GM12873 (cell line): ENCODE results near the gene COL9A3.

ENCODE experiments used
- CTCF ChIP-seq: IDR thresholded peaks from 2 replicates; pipeline ENCODE4 v1.5.1; 2012; ENCODE audit warnings: low read depth, mild to moderate bottlenecking, moderate library complexity, low read length, control low read depth; ENCODE audit not compliant: insufficient read depth; ENCODE audit errors: missing control alignments

The COL9A3 gene

GRCh38 chr20:62793757-62794006 lies 23.2 kb upstream of the COL9A3 start:
- no peak for TF ChIP-seq CTCF

- TF ChIP-seq CTCF = no peak
Observed at GRCh38 chr20:62794007-62794724, 22.7 kb upstream of the COL9A3 start.

GRCh38 chr20:62795023-62795761 lies 21.7 kb upstream of the COL9A3 start:
- no peak for TF ChIP-seq CTCF

- no peak for TF ChIP-seq CTCF
Observed at GRCh38 chr20:62796699-62797491, 20.0 kb upstream of the COL9A3 start.

- no peak for TF ChIP-seq CTCF
Observed at GRCh38 chr20:62797671-62798532, 18.9 kb upstream of the COL9A3 start.

GRCh38 chr20:62799036-62799435 lies 17.8 kb upstream of the COL9A3 start:
- no peak for TF ChIP-seq CTCF
